OCI-LY1 (cell line): Measurements from ENCODE around the gene INTS3.

Experiments
- CTCF ChIP-seq: fragments of 200-600 bp; sonication (generic), shearing (Covaris generic); IDR thresholded peaks from 2 replicates; pipeline ENCODE4 v1.5.1; 2017; ENCODE audit warnings: mild to moderate bottlenecking, antibody characterized with exemption, low read length, moderate library complexity, mixed read lengths
- EZH2 ChIP-seq: fragments of 200-600 bp; sonication (generic), shearing (Covaris generic); IDR thresholded peaks from 2 replicates; pipeline ENCODE4 v1.8.0; 2017; ENCODE audit warnings: borderline replicate concordance, mixed run types, mild to moderate bottlenecking, antibody characterized with exemption, low read length, moderate library complexity, mixed read lengths

DNA sequence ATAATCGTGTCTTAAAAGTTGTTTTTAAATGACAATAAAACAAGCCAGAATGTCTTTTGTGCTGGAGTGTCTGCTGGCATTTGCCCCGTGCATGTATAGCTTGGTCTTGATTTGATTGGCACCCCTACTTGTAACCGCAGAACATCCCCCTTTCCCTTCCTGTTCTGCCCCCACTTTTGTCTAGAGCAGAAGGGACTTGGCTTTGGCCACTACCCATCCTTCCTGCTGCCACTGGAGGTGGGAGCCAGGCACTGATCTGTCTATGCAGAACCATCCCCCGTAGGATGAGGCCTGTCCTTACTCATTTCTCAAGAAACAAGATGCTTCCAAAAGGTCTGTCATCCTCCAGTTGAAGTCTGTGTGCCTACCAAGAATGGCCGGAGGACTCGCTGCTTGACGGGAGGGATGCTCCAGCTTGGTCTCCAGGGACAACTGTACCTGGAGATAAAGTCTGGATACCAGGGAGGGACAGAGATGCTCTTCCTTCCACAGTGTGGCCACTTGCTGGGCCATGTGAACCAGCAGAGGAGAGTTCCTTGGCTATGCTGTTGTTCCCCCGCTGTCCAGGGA lies 46.3 kb downstream of the INTS3 start:
- no peak for TF ChIP-seq EZH2
- no peak for TF ChIP-seq CTCF
